ENCODE measurements around the gene PLA2G12A.

Gene PLA2G12A

GRCh38 chr4:109755656-109756055 lies 25.8 kb upstream of the PLA2G12A start:
- Histone ChIP-seq H2BK120ac (ENCODE audit: low read depth, low read length) (no peak overlapping the region), H3K4me2 (ENCODE audit: low read length, poor library complexity, severe bottlenecking) (no peak overlapping the region), H3K9ac (ENCODE audit: low read length) (no peak overlapping the region), H2AFZ (ENCODE audit: low read depth, low read length) (no peak overlapping the region), H3K14ac (ENCODE audit: low read length in 2 of 2) (no peak overlapping the region), H2BK5ac (ENCODE audit: low read depth, low read length, poor library complexity, severe bottlenecking) (no peak overlapping the region), H3K4ac (ENCODE audit: low read depth in 1 of 2, low read length in 2 of 2) (no peak overlapping the region), H3K27me3 (ENCODE audit: control insufficient read depth in 1 of 2, insufficient read depth in 1 of 2, low read length in 2 of 2) (no peaks in the 10 kb centered on the region), H3K9me3 (ENCODE audit: control insufficient read depth, low read length) (no peaks in the 10 kb centered on the region), H3K4me3 (ENCODE audit: insufficient read depth in 1 of 2, low read depth in 1 of 2, low read length in 2 of 2) (no peak overlapping the region), H3K4me1 (ENCODE audit: control insufficient read depth, insufficient read depth, low read depth, low read length) (no peaks in the 10 kb centered on the region), H4K91ac (ENCODE audit: low read length) (no peak overlapping the region), H3K36me3 (ENCODE audit: control insufficient read depth in 1 of 2, insufficient read depth in 2 of 2, low read depth in 1 of 2, low read length in 2 of 2) (no peaks in the 10 kb centered on the region), H3K79me1 (replicated peaks; ENCODE audit: low read length, poor library complexity, severe bottlenecking) (no peaks in the 10 kb centered on the region), H2BK15ac (ENCODE audit: low read depth, poor library complexity, severe bottlenecking) (no peak overlapping the region), H2AK5ac (ENCODE audit: low read length, severe bottlenecking) (no peak overlapping the region), H3K23ac (ENCODE audit: low read length in 2 of 2) (no peak overlapping the region), H4K8ac (ENCODE audit: low read length) (no peak overlapping the region), H2BK12ac (ENCODE audit: low read length in 2 of 2) (no peak overlapping the region), H3K27ac (ENCODE audit: low read length, poor library complexity, severe bottlenecking) (no peak overlapping the region), H3K18ac (ENCODE audit: low read depth in 1 of 2, low read length in 2 of 2) (no peak overlapping the region)
- no CpG with 5 or more reads among the region's 3 CpGs for WGBS
- no peak for DNase-seq

- Histone ChIP-seq H3K4ac (ENCODE audit: low read depth in 1 of 2, low read length in 2 of 2) (no peak overlapping the region), H4K91ac (ENCODE audit: low read length) (no peak overlapping the region), H3K4me2 (ENCODE audit: low read length, poor library complexity, severe bottlenecking) (no peak overlapping the region), H3K27me3 (ENCODE audit: control insufficient read depth in 1 of 2, insufficient read depth in 1 of 2, low read length in 2 of 2) (no peaks in the 10 kb centered on the region), H2AFZ (ENCODE audit: low read depth, low read length) (no peak overlapping the region), H2AK5ac (ENCODE audit: low read length, severe bottlenecking) (no peak overlapping the region), H3K23ac (ENCODE audit: low read length in 2 of 2) (no peak overlapping the region), H2BK5ac (ENCODE audit: low read depth, low read length, poor library complexity, severe bottlenecking) (no peak overlapping the region), H4K8ac (ENCODE audit: low read length) (no peak overlapping the region), H3K36me3 (ENCODE audit: control insufficient read depth in 1 of 2, insufficient read depth in 2 of 2, low read depth in 1 of 2, low read length in 2 of 2) (no peaks in the 10 kb centered on the region), H3K4me1 (ENCODE audit: control insufficient read depth, insufficient read depth, low read depth, low read length) (no peaks in the 10 kb centered on the region), H3K14ac (ENCODE audit: low read length in 2 of 2) (no peak overlapping the region), H3K18ac (ENCODE audit: low read depth in 1 of 2, low read length in 2 of 2) (no peak overlapping the region), H3K79me1 (replicated peaks; ENCODE audit: low read length, poor library complexity, severe bottlenecking) (no peaks in the 10 kb centered on the region), H3K4me3 (ENCODE audit: insufficient read depth in 1 of 2, low read depth in 1 of 2, low read length in 2 of 2) (no peak overlapping the region), H3K9ac (ENCODE audit: low read length) (no peak overlapping the region), H2BK15ac (ENCODE audit: low read depth, poor library complexity, severe bottlenecking) (no peak overlapping the region), H2BK12ac (ENCODE audit: low read length in 2 of 2) (no peak overlapping the region), H2BK120ac (ENCODE audit: low read depth, low read length) (no peak overlapping the region), H3K9me3 (ENCODE audit: control insufficient read depth, low read length) (no peaks in the 10 kb centered on the region), H3K27ac (ENCODE audit: low read length, poor library complexity, severe bottlenecking) (no peak overlapping the region)
- 92% methylated on average over 6 of the region's 7 CpGs for WGBS
- DNase-seq = no peak
Observed at GRCh38 chr4:109754093-109754857, 24.4 kb upstream of the PLA2G12A start.

GRCh38 chr4:109752525-109752924 lies 22.7 kb upstream of the PLA2G12A start:
- no peak for DNase-seq
- H3K36me3 ChIP-seq (ENCODE audit: control insufficient read depth in 1 of 2, insufficient read depth in 2 of 2, low read depth in 1 of 2, low read length in 2 of 2) = no peaks in the 10 kb centered on the region
- H2BK12ac ChIP-seq (ENCODE audit: low read length in 2 of 2) = no peak overlapping the region
- no peak overlapping the region for H2BK120ac ChIP-seq (ENCODE audit: low read depth, low read length)
- no peak overlapping the region for H3K18ac ChIP-seq (ENCODE audit: low read depth in 1 of 2, low read length in 2 of 2)
- H3K23ac ChIP-seq (ENCODE audit: low read length in 2 of 2) = no peak overlapping the region
- no peaks in the 10 kb centered on the region for H3K79me1 ChIP-seq (replicated peaks; ENCODE audit: low read length, poor library complexity, severe bottlenecking)
- no peak overlapping the region for H3K14ac ChIP-seq (ENCODE audit: low read length in 2 of 2)
- no peaks in the 10 kb centered on the region for H3K27me3 ChIP-seq (ENCODE audit: control insufficient read depth in 1 of 2, insufficient read depth in 1 of 2, low read length in 2 of 2)
- no peak overlapping the region for H2AFZ ChIP-seq (ENCODE audit: low read depth, low read length)
- no peak overlapping the region for H3K4me2 ChIP-seq (ENCODE audit: low read length, poor library complexity, severe bottlenecking)
- H2BK15ac ChIP-seq (ENCODE audit: low read depth, poor library complexity, severe bottlenecking) = no peak overlapping the region
- no peak overlapping the region for H4K91ac ChIP-seq (ENCODE audit: low read length)
- H2AK5ac ChIP-seq (ENCODE audit: low read length, severe bottlenecking) = no peak overlapping the region
- H3K4me3 ChIP-seq (ENCODE audit: insufficient read depth in 1 of 2, low read depth in 1 of 2, low read length in 2 of 2) = no peak overlapping the region
- no peak overlapping the region for H4K8ac ChIP-seq (ENCODE audit: low read length)
- H2BK5ac ChIP-seq (ENCODE audit: low read depth, low read length, poor library complexity, severe bottlenecking) = no peak overlapping the region
- H3K9me3 ChIP-seq (ENCODE audit: control insufficient read depth, low read length) = no peaks in the 10 kb centered on the region
- WGBS = no CpG with 5 or more reads among the region's 1 CpG
- no peaks in the 10 kb centered on the region for H3K4me1 ChIP-seq (ENCODE audit: control insufficient read depth, insufficient read depth, low read depth, low read length)
- H3K27ac ChIP-seq (ENCODE audit: low read length, poor library complexity, severe bottlenecking) = no peak overlapping the region
- H3K9ac ChIP-seq (ENCODE audit: low read length) = no peak overlapping the region
- no peak overlapping the region for H3K4ac ChIP-seq (ENCODE audit: low read depth in 1 of 2, low read length in 2 of 2)

- H3K9me3 ChIP-seq (ENCODE audit: control insufficient read depth, low read length) = no peaks in the 10 kb centered on the region
- WGBS = no CpG with 5 or more reads among the region's 4 CpGs
- no peaks in the 10 kb centered on the region for H3K4me1 ChIP-seq (ENCODE audit: control insufficient read depth, insufficient read depth, low read depth, low read length)
- H3K4ac ChIP-seq (ENCODE audit: low read depth in 1 of 2, low read length in 2 of 2) = no peak overlapping the region
- no peak overlapping the region for H2AFZ ChIP-seq (ENCODE audit: low read depth, low read length)
- H2AK5ac ChIP-seq (ENCODE audit: low read length, severe bottlenecking) = no peak overlapping the region
- H3K27me3 ChIP-seq (ENCODE audit: control insufficient read depth in 1 of 2, insufficient read depth in 1 of 2, low read length in 2 of 2) = no peaks in the 10 kb centered on the region
- H3K4me3 ChIP-seq (ENCODE audit: insufficient read depth in 1 of 2, low read depth in 1 of 2, low read length in 2 of 2) = no peak overlapping the region
- H4K91ac ChIP-seq (ENCODE audit: low read length) = no peak overlapping the region
- H3K4me2 ChIP-seq (ENCODE audit: low read length, poor library complexity, severe bottlenecking) = no peak overlapping the region
- no peaks in the 10 kb centered on the region for H3K79me1 ChIP-seq (replicated peaks; ENCODE audit: low read length, poor library complexity, severe bottlenecking)
- no peak overlapping the region for H2BK5ac ChIP-seq (ENCODE audit: low read depth, low read length, poor library complexity, severe bottlenecking)
- H2BK120ac ChIP-seq (ENCODE audit: low read depth, low read length) = no peak overlapping the region
- no peak overlapping the region for H3K23ac ChIP-seq (ENCODE audit: low read length in 2 of 2)
- H3K36me3 ChIP-seq (ENCODE audit: control insufficient read depth in 1 of 2, insufficient read depth in 2 of 2, low read depth in 1 of 2, low read length in 2 of 2) = no peaks in the 10 kb centered on the region
- no peak for DNase-seq
- no peak overlapping the region for H2BK12ac ChIP-seq (ENCODE audit: low read length in 2 of 2)
- H3K9ac ChIP-seq (ENCODE audit: low read length) = no peak overlapping the region
- no peak overlapping the region for H4K8ac ChIP-seq (ENCODE audit: low read length)
- no peak overlapping the region for H3K14ac ChIP-seq (ENCODE audit: low read length in 2 of 2)
- no peak overlapping the region for H3K27ac ChIP-seq (ENCODE audit: low read length, poor library complexity, severe bottlenecking)
- no peak overlapping the region for H3K18ac ChIP-seq (ENCODE audit: low read depth in 1 of 2, low read length in 2 of 2)
- no peak overlapping the region for H2BK15ac ChIP-seq (ENCODE audit: low read depth, poor library complexity, severe bottlenecking)
Observed at GRCh38 chr4:109751852-109752251, 22.0 kb upstream of the PLA2G12A start.
